GM21381 (cell line): ENCODE measurements around the gene ZNF219.

Experiments used
- ATAC-seq: cut with Tn5 transposase; IDR thresholded peaks from one replicate; pipeline ENCODE4 v1.9.1; 2021; ENCODE audit warnings: mild to moderate bottlenecking, moderate library complexity; ENCODE audit not compliant: unreplicated experiment

Gene ZNF219

GRCh38 chr14:21102521-21103410, 4.3 kb upstream of the ZNF219 start:
- ATAC-seq, result no peak

- no peak for ATAC-seq
These were observed 3.5 kb upstream of the ZNF219 start for GRCh38 chr14:21101802-21102413.

GRCh38 chr14:21100931-21101330, 2.5 kb upstream of the ZNF219 start, which contains the start of gene TMEM253:
Gene TMEM253 (plus strand): TSS chr14:21101066. CDS start chr14:21101344, 278 bp downstream.
- ATAC-seq, result no peak

- ATAC-seq, result no peak
These were observed 1.1 kb upstream of the ZNF219 start for GRCh38 chr14:21099596-21099985.

- no peak for ATAC-seq
These were observed 589 bp upstream of the ZNF219 start for GRCh38 chr14:21098892-21099595.

- ATAC-seq, result no peak
These were observed 799 bp downstream of the ZNF219 start for GRCh38 chr14:21097636-21098075.

GRCh38 chr14:21096978-21097635, 1.3 kb downstream of the ZNF219 start:
- ATAC-seq, result no peak

- no peak for ATAC-seq
These were observed 2.0 kb downstream of the ZNF219 start for GRCh38 chr14:21096438-21096837.

GRCh38 chr14:21095430-21096205, 2.8 kb downstream of the ZNF219 start:
- ATAC-seq, result no peak

GRCh38 chr14:21093769-21094681, 4.4 kb downstream of the ZNF219 start:
- no peak for ATAC-seq

- ATAC-seq, result no peak
These were observed 5.4 kb downstream of the ZNF219 start for GRCh38 chr14:21093018-21093417.

- peak; percentile 81 for ATAC-seq
These were observed 6.0 kb downstream of the ZNF219 start for GRCh38 chr14:21092273-21093011.

GRCh38 chr14:21091821-21092272, 6.6 kb downstream of the ZNF219 start:
- no peak for ATAC-seq

- ATAC-seq, result no peak
These were observed 7.4 kb downstream of the ZNF219 start for GRCh38 chr14:21090940-21091663.

GRCh38 chr14:21090194-21090939, 8.1 kb downstream of the ZNF219 start:
- ATAC-seq, result no peak

GRCh38 chr14:21089877-21090193, 8.6 kb downstream of the ZNF219 start:
- ATAC-seq, result no peak

GRCh38 chr14:21089271-21089670, 9.2 kb downstream of the ZNF219 start:
- no peak for ATAC-seq
